GM12873 (cell line): ENCODE measurements around the gene ARHGEF2.

ENCODE experiments used
- CTCF ChIP-seq: IDR thresholded peaks from 2 replicates; pipeline ENCODE4 v1.5.1; 2012; ENCODE audit warnings: low read depth, mild to moderate bottlenecking, moderate library complexity, low read length, control low read depth; ENCODE audit not compliant: insufficient read depth; ENCODE audit errors: missing control alignments

ARHGEF2 gene

GRCh38 chr1:155925506-155925905, 52.8 kb downstream of the ARHGEF2 start:
- no peak for TF ChIP-seq CTCF

GRCh38 chr1:155920717-155921116, 57.6 kb downstream of the ARHGEF2 start:
- no peak for TF ChIP-seq CTCF

- TF ChIP-seq CTCF = no peak
Measured at GRCh38 chr1:155919801-155920200, 58.5 kb downstream of the ARHGEF2 start.

- TF ChIP-seq CTCF = no peak
Measured at GRCh38 chr1:155918660-155919059, 59.7 kb downstream of the ARHGEF2 start.

DNA sequence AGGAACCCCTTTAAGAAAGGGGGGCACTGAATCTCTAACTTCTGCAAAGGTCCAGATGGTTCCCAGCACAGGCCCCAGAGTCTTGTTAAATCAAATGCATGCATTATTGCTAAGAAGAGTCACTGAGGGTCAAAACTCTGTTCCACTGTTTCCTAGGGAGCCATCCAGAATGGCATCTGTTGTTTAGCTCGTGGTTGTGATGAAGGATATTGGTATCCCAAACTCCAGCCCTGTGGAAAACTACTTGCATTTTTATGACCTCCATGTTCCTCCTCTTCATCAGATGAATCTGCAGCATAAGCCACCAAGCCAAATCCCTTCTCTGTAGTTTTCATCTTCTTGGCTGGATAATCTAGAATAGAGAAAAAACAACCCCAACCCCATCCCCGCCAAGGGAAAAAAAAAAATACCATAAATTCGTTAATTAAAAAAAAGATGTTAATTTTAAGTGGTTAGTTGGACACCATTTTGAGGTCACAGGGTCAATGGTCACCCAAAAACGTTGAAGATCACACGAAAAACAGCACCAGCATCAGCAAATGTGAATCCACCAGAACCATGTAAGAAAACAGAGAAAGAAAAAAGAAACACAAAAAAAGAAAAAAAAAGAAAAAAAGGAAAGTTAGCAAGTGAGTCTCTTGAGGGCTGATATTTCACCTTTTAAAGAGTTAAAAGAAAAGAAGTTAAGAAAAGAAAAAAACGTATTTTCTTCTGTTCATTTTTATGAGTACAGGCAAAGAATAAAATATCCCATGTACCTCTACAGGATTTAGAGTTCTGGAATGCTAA, 64.2 kb downstream of the ARHGEF2 start:
- no peak for TF ChIP-seq CTCF

- TF ChIP-seq CTCF = no peak
Measured at GRCh38 chr1:155912056-155912536, 66.3 kb downstream of the ARHGEF2 start.

GRCh38 chr1:155911156-155912055, 66.9 kb downstream of the ARHGEF2 start, which contains the start of gene RIT1:
RIT1 (minus strand) TSS chr1:155911349; CDS start chr1:155910761, 588 bp downstream.
- no peak for TF ChIP-seq CTCF
